Measurements from ENCODE around the gene GIPC3. TPM values are rescaled to one million over a fixed set of nuclear protein-coding genes. Genes with fewer than 3 reads are reported as not detected.

The GIPC3 gene, protein sequence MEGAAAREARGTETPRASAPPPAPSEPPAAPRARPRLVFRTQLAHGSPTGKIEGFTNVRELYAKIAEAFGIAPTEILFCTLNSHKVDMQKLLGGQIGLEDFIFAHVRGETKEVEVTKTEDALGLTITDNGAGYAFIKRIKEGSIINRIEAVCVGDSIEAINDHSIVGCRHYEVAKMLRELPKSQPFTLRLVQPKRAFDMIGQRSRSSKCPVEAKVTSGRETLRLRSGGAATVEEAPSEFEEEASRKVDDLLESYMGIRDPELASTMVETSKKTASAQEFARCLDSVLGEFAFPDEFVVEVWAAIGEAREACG
- total RNA-seq: under 1 TPM; 0.26 to 0.31 TPM

- H3K36me3 Mint-ChIP-seq (ENCODE audit: low read depth): no peaks in the 10 kb centered on the region
- H3K27ac Mint-ChIP-seq: no peak within 1 kb of the TSS
- ChIA-PET POLR2A (interaction anchor here (0.9 kb wide), 1 partner anchor 27 kb away, joined by 3 read pairs; no protein-coding TSS in a partner anchor), CTCF (interaction anchor here (0.8 to 1.3 kb wide), 7 partner anchors 12 to 144 kb away, joined by 3 to 5 read pairs (median 3); no protein-coding TSS in a partner anchor)
- no peaks in the 10 kb centered on the region for H3K4me1 Mint-ChIP-seq (ENCODE audit: low read depth)
- no peak for DNase-seq
- H3K4me3 Mint-ChIP-seq: no peak within 1 kb of the TSS
- H3K9me3 Mint-ChIP-seq (ENCODE audit: insufficient read depth): no peaks in the 10 kb centered on the region
- peak; percentile 39 for ATAC-seq
- peaks cover 4% of the 10 kb centered on the region for H3K27me3 Mint-ChIP-seq (ENCODE audit: low read depth)
These were observed at the start of gene GIPC3 for GRCh38 chr19:3585301-3586126. Gene GIPC3 (plus strand): TSS chr19:3585478. CDS start chr19:3585598, 120 bp downstream.

- ChIA-PET POLR2A (no interaction called here), CTCF (no interaction called here)
- Mint-ChIP-seq H3K27ac (no peak overlapping the region), H3K9me3 (ENCODE audit: insufficient read depth) (no peaks in the 10 kb centered on the region), H3K27me3 (ENCODE audit: low read depth) (no peaks in the 10 kb centered on the region), H3K4me1 (ENCODE audit: low read depth) (no peaks in the 10 kb centered on the region), H3K36me3 (ENCODE audit: low read depth) (peaks cover 47% of the 10 kb centered on the region), H3K4me3 (no peak overlapping the region)
- no peak for DNase-seq
- no peak for ATAC-seq
These were observed 49.7 kb upstream of the GIPC3 start for GRCh38 chr19:3535563-3535965.

DNA sequence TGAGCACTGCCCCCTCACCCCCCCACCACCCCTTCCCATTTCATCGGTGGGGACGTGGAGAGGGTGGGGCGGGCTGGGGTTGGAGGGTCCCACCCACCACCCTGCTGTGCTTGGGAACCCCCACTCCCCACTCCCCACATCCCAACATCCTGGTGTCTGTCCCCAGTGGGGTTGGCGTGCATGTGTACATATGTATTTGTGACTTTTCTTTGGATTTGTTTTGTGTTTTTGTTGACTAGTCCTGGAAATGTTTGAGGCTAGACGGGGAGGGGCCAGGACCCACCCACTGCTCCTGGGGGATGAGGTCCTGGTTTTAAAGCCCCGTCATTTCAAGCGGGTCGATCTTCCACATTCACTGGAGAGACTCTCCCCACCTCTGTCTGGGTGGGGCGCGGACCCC, 49.3 kb upstream of the GIPC3 start:
- Mint-ChIP-seq H3K36me3 (ENCODE audit: low read depth) (peaks cover 47% of the 10 kb centered on the region), H3K27me3 (ENCODE audit: low read depth) (no peaks in the 10 kb centered on the region), H3K4me3 (no peak overlapping the region), H3K9me3 (ENCODE audit: insufficient read depth) (no peaks in the 10 kb centered on the region), H3K4me1 (ENCODE audit: low read depth) (no peaks in the 10 kb centered on the region), H3K27ac (no peak overlapping the region)
- DNase-seq (no peak), ATAC-seq (no peak)
- ChIA-PET CTCF (no interaction called here), POLR2A (no interaction called here)

GRCh38 chr19:3536429-3537100, 48.7 kb upstream of the GIPC3 start:
- Mint-ChIP-seq H3K27ac (no peak overlapping the region), H3K4me3 (no peak overlapping the region), H3K9me3 (ENCODE audit: insufficient read depth) (no peaks in the 10 kb centered on the region), H3K27me3 (ENCODE audit: low read depth) (no peaks in the 10 kb centered on the region), H3K4me1 (ENCODE audit: low read depth) (no peaks in the 10 kb centered on the region), H3K36me3 (ENCODE audit: low read depth) (peaks cover 43% of the 10 kb centered on the region)
- DNase-seq (no peak), ATAC-seq (no peak)
- ChIA-PET CTCF (no interaction called here), POLR2A (no interaction called here)

DNA sequence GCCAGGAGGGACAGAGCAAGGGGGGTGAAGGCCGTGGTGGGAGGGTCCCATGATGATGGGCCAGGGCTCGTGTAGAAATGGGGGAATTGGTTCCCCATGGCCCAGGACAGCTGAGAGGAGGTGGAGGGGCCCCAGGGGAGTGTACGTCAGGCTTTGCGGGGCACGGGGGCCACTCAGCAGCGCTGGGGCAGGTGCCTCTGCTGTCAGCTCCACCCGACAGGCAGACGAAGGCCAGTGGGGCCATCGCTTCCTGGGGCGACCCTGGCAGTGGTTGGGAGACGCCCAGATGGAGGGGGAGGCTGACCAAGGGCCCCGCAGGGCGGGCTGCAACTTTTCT, 48.2 kb upstream of the GIPC3 start:
- no peaks in the 10 kb centered on the region for H3K4me1 Mint-ChIP-seq (ENCODE audit: low read depth)
- H3K27me3 Mint-ChIP-seq (ENCODE audit: low read depth): no peaks in the 10 kb centered on the region
- H3K9me3 Mint-ChIP-seq (ENCODE audit: insufficient read depth): no peaks in the 10 kb centered on the region
- H3K27ac Mint-ChIP-seq: no peak overlapping the region
- ATAC-seq (no peak), DNase-seq (no peak)
- CTCF ChIA-PET: no interaction called here
- no peak overlapping the region for H3K4me3 Mint-ChIP-seq
- H3K36me3 Mint-ChIP-seq (ENCODE audit: low read depth): peaks cover 43% of the 10 kb centered on the region
- POLR2A ChIA-PET: no interaction called here

DNA sequence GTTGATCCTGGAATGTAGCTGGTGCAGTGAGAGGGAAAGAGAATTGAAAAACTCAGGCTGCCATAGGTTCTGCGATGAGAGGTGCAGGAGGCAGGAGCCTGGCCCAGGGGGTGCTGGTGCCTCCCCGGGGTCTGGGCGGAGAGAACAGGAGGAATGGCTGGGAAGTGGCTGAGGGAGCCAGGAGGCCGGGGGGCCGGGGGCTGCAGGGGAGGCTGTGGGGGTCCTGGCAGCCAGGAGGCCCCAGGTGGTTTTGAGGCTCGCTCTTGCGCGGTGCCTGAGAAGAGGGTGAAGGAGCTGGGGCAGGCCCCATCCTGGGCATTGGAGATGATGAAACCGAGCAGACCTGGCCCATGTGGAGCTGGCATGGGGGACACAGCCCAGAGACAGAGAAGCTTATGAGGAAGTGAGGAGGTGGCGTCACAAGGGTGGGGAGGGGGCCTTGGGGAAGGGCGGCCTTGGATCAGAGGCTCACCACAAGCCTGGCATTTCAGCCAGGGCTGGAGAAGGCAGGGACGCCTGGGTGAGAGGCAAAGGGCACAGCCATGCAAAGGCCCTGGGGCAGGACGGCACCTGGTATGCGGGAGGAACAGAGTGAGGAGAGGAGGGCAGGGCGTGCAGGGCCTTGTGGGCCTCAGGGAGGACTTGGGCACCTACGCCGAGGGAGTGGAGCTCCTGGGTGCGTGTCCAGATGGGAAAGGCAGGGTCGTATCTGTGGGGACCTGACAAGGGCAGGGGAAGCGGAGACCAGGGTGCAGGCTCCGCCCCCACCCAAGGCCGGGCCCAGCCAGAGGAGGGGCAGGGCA, 47.6 kb upstream of the GIPC3 start:
- POLR2A ChIA-PET: interaction anchor here (0.5 kb wide), 1 partner anchor 22 kb away, joined by 3 read pairs; no protein-coding TSS in a partner anchor

GRCh38 chr19:3538258-3538929, 46.9 kb upstream of the GIPC3 start:
- ChIA-PET CTCF (interaction anchor here (1.2 kb wide), 1 partner anchor 9 kb away, joined by 3 read pairs; no protein-coding TSS in a partner anchor), POLR2A (no interaction called here)
- DNase-seq: no peak
- ATAC-seq: no peak
- H3K4me1 Mint-ChIP-seq (ENCODE audit: low read depth): no peaks in the 10 kb centered on the region
- no peaks in the 10 kb centered on the region for H3K27me3 Mint-ChIP-seq (ENCODE audit: low read depth)
- H3K9me3 Mint-ChIP-seq (ENCODE audit: insufficient read depth): no peaks in the 10 kb centered on the region
- H3K36me3 Mint-ChIP-seq (ENCODE audit: low read depth): peaks cover 40% of the 10 kb centered on the region
- peak overlapping the region; percentile 34 for H3K27ac Mint-ChIP-seq
- no peak overlapping the region for H3K4me3 Mint-ChIP-seq

More for the DNA sequence above, 47.6 kb upstream of the GIPC3 start:
- Mint-ChIP-seq H3K4me3 (no peak overlapping the region), H3K27ac (no peak overlapping the region), H3K27me3 (ENCODE audit: low read depth) (no peaks in the 10 kb centered on the region), H3K4me1 (ENCODE audit: low read depth) (no peaks in the 10 kb centered on the region), H3K9me3 (ENCODE audit: insufficient read depth) (no peaks in the 10 kb centered on the region), H3K36me3 (ENCODE audit: low read depth) (peaks cover 41% of the 10 kb centered on the region)
- CTCF ChIA-PET: no interaction called here
- no peak for ATAC-seq
- DNase-seq: no peak

DNA sequence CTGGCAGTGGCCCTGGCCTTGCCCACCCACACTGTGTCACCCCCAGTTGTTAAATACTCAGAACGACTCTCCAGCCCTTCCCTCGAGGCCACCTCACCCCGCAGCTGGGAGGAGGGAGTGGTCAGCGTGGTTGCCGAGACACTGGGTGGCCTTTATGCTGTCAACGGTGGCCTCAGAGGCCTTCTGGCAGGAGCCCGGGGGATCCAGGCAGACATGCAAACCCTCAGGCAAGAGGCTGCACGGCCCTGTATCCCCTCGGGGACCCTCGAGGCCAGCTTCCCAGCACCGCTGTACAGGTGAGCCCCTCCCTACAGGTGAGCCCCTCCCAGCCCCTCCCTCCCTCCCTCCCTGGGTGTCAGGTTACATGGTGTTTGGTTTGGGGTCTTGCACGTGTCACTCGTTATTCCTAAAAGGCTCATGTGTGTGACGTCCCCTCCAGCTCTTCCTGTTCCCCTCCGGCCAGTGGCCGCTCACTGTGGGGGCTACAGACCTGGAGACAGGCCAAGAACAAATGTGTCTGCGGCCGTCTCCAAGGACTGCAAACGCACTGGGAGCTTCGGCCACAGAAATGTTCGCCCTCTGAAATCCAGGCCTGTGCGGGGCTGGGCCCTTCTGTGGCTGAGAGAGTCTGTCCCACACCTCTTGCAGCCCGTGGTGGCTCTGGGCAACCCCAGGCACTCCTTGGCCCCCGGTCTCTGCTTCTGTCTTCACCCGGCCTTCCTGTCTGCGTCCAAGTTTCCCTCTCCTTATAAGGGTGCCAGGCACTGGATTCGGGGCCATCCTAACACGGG, 46.1 kb upstream of the GIPC3 start, which contains the start of gene TEKTIP1:
TSS of gene TEKTIP1 (plus strand) at position 210 of the 791 bp plus-strand sequence. CDS start at position 214, 4 bp downstream.
- Mint-ChIP-seq H3K27me3 (ENCODE audit: low read depth) (no peaks in the 10 kb centered on the region), H3K36me3 (ENCODE audit: low read depth) (peaks cover 36% of the 10 kb centered on the region), H3K4me3 (no peak within 1 kb of the TSS), H3K9me3 (ENCODE audit: insufficient read depth) (no peaks in the 10 kb centered on the region), H3K4me1 (ENCODE audit: low read depth) (no peaks in the 10 kb centered on the region), H3K27ac (peak within 1 kb of the TSS; percentile 34)
- POLR2A ChIA-PET: no interaction called here
- ATAC-seq: no peak
- DNase-seq: no peak
- CTCF ChIA-PET: interaction anchor here (1.2 kb wide), 1 partner anchor 8 kb away, joined by 3 read pairs; no protein-coding TSS in a partner anchor

DNA sequence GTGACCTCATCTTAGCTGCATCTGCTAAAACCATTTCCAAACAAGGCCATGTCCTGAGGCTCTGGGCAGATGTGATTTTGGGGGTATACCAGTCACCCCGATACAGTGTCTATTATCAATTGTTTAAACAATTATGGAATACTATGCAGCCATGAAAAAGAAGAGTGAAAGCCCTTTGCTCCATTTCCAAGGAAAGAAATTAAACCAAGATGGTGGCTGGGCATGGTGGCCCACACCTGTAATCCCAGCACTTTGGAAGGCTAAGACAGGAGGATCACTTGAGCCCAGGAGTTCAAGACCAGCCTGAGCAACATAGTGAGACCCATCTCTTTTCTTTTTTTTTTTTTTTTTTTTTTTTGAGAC, 45.5 kb upstream of the GIPC3 start:
- CTCF ChIA-PET: no interaction called here
- no peak overlapping the region for H3K27ac Mint-ChIP-seq
- no peak overlapping the region for H3K4me3 Mint-ChIP-seq
- ATAC-seq: no peak
- no peak for DNase-seq
- peaks cover 32% of the 10 kb centered on the region for H3K36me3 Mint-ChIP-seq (ENCODE audit: low read depth)
- POLR2A ChIA-PET: no interaction called here
- H3K4me1 Mint-ChIP-seq (ENCODE audit: low read depth): no peaks in the 10 kb centered on the region
- H3K27me3 Mint-ChIP-seq (ENCODE audit: low read depth): no peaks in the 10 kb centered on the region
- H3K9me3 Mint-ChIP-seq (ENCODE audit: insufficient read depth): no peaks in the 10 kb centered on the region

DNA sequence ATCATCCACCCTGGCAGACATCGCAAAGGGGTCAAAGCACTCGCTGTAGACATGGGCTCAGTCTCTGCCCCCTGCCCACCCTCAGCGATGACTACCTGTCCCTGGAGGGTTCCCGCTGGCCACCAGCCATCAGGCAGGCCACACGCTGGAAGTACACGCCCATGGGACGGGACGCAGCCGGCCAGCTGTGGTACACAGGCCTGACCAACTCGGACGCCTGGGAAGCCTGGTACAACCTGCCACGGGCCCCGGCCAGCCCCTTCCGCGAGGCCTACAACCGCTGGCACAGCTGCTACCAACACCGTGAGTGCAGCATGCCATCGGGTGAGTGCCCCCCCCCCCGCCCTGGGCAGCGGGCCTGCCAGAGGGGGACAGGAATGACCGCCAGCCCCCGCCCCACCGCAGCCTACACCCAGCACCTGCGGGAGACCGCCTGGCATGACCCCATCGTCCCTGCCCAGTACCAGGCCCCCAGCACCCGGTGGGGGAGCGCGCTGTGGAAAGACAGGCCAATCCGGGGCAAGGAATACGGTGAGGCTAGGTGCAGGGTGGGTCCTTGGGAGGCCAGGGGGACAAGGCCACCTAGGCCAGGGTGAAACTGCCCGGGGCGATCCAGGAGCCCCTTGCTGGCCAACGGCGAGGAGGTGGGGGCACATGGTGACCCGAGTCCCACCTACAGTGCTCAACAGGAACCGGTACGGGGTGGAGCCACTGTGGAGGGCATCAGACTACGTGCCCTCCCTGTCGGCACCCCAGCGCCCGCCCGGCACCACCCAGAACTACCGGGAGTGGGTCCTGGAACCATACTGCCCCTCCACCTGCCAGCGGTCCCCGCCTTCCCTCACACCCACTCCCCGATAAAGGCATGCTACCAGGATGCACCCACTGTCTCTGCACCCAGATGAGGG, 41.9 kb upstream of the GIPC3 start:
- H3K36me3 Mint-ChIP-seq (ENCODE audit: low read depth): peaks cover 24% of the 10 kb centered on the region
- ChIA-PET CTCF (interaction anchor here (3.1 kb wide), 1 partner anchor 11 kb away, joined by 22 read pairs; no protein-coding TSS in a partner anchor), POLR2A (no interaction called here)
- H3K27me3 Mint-ChIP-seq (ENCODE audit: low read depth): no peaks in the 10 kb centered on the region
- H3K27ac Mint-ChIP-seq: no peak overlapping the region
- H3K4me3 Mint-ChIP-seq: no peak overlapping the region
- peaks cover 5% of the 10 kb centered on the region for H3K4me1 Mint-ChIP-seq (ENCODE audit: low read depth)
- ATAC-seq (no peak), DNase-seq (no peak)
- no peaks in the 10 kb centered on the region for H3K9me3 Mint-ChIP-seq (ENCODE audit: insufficient read depth)
